HG03342 (cell line): ENCODE data around the gene TSSK6.

ENCODE experiments used
- ATAC-seq: cut with Tn5 transposase; IDR thresholded peaks from one replicate; pipeline ENCODE4 v1.9.1; 2021; ENCODE audit warnings: mild to moderate bottlenecking, moderate library complexity; ENCODE audit not compliant: unreplicated experiment

TSSK6 gene

GRCh38 chr19:19514881-19515641, at the start of gene TSSK6:
TSS of gene TSSK6 (minus strand) at chr19:19515548. CDS start at chr19:19515427, 121 bp downstream.
- ATAC-seq, result no peak

GRCh38 chr19:19563348-19563848, 48.0 kb upstream of the TSSK6 start:
- no peak for ATAC-seq

GRCh38 chr19:19562665-19563347, 47.5 kb upstream of the TSSK6 start:
- ATAC-seq, result no peak

GRCh38 chr19:19561946-19562664, 46.8 kb upstream of the TSSK6 start:
- ATAC-seq, result no peak

GRCh38 chr19:19559931-19560330, 44.6 kb upstream of the TSSK6 start:
- no peak for ATAC-seq

GRCh38 chr19:19558636-19559035, 43.3 kb upstream of the TSSK6 start:
- ATAC-seq, result no peak

GRCh38 chr19:19558055-19558454, 42.7 kb upstream of the TSSK6 start:
- ATAC-seq, result no peak

- ATAC-seq, result no peak
Observed at GRCh38 chr19:19554074-19555023, 39.0 kb upstream of the TSSK6 start.

GRCh38 chr19:19553670-19554069, 38.3 kb upstream of the TSSK6 start:
- no peak for ATAC-seq

GRCh38 chr19:19552798-19553197, 37.5 kb upstream of the TSSK6 start:
- ATAC-seq, result no peak

- no peak for ATAC-seq
Observed at GRCh38 chr19:19551853-19552192, 36.5 kb upstream of the TSSK6 start.

- ATAC-seq, result no peak
Observed at GRCh38 chr19:19550972-19551852, 35.9 kb upstream of the TSSK6 start.

- ATAC-seq, result no peak
Observed at GRCh38 chr19:19550485-19550929, 35.2 kb upstream of the TSSK6 start.

GRCh38 chr19:19549804-19550464, 34.6 kb upstream of the TSSK6 start:
- ATAC-seq, result no peak

- no peak for ATAC-seq
Observed at GRCh38 chr19:19548915-19549759, 33.8 kb upstream of the TSSK6 start.

GRCh38 chr19:19547674-19548336, 32.5 kb upstream of the TSSK6 start:
- ATAC-seq, result no peak

GRCh38 chr19:19546751-19547162, 31.4 kb upstream of the TSSK6 start:
- ATAC-seq, result no peak
